ENCODE data around the gene RANBP3. TPM values are rescaled to one million over a fixed set of nuclear protein-coding genes. Genes with fewer than 3 reads are reported as not detected.

Gene RANBP3
- polyA plus RNA-seq, 1 donor: 45.6 TPM

GRCh38 chr19:5952193-5953029 is 25.5 kb downstream of the RANBP3 start:
- DNase-seq (ENCODE audit: low read depth): no peak

GRCh38 chr19:5951338-5951861 is 26.5 kb downstream of the RANBP3 start:
- DNase-seq (ENCODE audit: low read depth): no peak

- no peak for DNase-seq (ENCODE audit: low read depth)
Measured at GRCh38 chr19:5950741-5951140, 27.2 kb downstream of the RANBP3 start.

DNA sequence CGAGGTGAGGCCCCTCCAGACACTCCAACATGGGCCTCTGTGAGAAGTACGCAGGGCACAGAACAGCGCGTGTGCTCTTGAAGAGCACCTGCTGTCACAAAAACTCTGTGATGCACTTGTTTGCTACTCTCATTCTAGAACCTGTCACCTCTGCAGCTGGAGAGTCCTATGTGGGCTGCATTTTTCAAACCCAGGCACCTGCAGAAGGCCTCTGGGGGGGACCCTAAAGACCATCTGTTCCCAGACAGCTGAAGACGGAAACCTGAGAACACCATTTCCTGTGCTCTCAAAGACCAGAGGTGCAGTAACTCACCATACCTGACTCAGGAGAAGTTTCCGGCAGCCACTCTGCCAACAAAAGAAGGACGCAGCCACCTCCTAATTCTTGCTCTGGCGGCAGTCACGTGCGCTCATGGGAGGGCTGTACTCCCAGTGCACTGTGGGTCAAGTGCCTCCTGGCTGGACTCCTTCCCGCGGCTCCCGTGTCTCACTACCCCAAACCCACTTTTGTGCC is 28.1 kb downstream of the RANBP3 start:
- no peak for DNase-seq (ENCODE audit: low read depth)

- no peak for DNase-seq (ENCODE audit: low read depth)
Measured at GRCh38 chr19:5948752-5949564, 29.0 kb downstream of the RANBP3 start.

DNA sequence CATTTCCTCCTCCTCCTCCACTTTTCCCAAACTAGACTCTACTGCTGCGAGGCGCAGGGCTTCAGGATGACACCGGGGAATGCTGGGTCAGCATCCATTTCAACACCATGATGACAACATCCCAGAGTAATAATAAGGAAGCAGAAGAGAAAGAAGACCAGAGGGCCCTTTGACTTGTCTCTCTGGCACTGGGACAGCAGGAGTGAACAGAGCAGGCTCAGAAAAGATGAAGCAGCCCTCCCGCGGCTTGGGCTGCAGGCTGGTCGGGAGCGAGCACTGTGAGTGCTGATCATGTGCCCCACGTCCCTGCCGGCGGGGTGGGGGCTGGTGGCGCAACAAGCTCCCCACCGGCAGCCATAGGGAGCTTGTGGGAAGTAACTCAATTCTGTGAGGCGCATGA is 30.5 kb downstream of the RANBP3 start:
- DNase-seq (ENCODE audit: low read depth): no peak

- DNase-seq (ENCODE audit: low read depth): no peak
Measured at GRCh38 chr19:5943623-5944022, 34.3 kb downstream of the RANBP3 start.

DNA sequence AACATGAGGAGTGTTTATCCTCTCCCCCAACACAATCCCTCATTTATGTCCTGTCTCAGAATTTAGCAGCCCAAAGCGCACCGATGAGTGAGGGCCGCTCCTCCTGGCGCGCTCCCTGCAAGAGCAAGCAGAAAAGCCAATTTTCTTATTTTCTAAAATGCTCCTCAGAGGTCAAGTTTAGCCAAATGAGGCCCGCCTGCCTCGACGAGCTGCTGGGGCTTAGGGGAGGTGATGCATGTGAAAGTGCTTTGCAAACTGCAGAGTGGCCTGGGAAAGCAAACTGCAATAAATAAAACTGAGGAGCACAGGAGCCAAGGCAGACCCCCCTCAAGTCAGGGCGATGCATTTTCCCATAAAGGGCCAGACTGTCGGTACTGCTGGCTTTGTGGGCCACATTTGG is 34.9 kb downstream of the RANBP3 start:
- no peak for DNase-seq (ENCODE audit: low read depth)

DNA sequence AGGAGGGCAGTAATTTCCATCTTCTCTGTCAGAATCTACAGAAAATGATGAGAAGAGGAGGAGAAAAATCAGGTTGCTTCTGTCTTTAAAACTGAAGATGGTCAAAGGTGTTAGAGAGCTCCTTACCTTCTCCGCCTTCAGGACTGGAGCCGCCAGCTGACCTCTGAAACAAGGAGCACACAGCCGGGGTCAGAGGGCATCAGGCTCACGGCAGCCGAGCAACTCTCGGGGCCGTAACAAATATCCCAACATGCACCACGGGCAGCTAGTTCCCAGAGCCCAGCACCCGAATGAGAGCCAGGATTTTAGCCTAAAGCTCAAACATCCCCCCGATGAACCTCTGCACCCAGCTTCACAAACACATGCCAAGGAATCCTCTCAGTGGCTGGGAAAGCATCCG is 36.3 kb downstream of the RANBP3 start:
- DNase-seq (ENCODE audit: low read depth): no peak

GRCh38 chr19:5940260-5941208 is 37.4 kb downstream of the RANBP3 start:
- DNase-seq (ENCODE audit: low read depth): no peak

- DNase-seq (ENCODE audit: low read depth): no peak
Measured at GRCh38 chr19:5937550-5937949, 40.4 kb downstream of the RANBP3 start.

DNA sequence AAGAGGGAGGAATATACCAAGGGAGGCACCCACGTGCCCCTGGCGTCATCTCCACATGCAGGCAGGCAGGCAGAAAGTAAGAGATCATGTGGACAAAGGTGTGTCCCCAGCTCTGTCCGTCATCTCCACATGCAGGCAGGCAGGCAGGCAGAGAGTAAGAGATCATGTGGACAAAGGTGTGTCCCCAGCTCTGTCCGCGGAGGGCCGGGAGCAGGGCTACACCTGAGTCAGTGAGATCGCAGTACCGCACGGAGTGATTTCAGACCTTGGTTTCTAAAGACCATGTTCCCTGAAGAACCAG is 41.7 kb downstream of the RANBP3 start:
- no peak for DNase-seq (ENCODE audit: low read depth)

DNA sequence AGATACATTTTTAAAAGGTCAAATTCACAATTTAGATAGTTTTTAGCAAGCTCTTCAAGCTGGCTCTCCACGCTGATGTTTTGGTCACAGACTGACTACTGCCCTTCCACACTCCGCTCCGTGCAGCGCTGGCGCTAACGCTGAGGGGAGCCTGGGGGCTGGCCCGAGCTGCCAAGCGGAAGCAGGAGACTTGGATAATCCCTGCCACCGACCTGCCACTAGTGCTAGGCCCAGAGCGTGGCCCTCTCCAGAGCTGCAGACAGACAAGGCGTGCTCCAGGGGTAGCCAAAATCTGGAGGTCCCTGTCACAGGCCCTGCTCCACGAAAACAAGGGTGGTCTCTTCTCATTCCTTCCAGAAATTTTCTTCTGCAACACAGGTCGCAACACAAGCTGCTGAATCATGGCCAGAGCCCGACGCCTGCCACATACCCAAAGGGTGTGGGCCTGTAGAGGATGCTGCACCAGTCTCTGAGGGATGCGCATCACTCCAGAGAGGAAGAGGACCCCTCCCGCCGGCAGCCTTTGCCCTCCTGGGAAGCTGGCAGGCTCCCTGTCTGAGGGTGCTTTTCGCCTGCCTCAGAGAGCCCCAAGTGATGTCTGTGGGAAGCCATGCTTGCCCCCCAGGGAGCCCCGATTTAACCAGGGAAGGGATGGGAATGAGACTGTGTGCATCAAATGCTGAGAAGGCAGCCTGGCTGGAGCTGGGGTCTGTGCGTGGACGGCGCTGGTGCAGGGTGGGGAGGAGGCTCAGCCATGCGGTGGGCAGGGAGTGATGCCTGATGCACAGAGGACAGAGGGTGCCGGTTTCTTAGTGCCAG is 42.3 kb downstream of the RANBP3 start:
- DNase-seq (ENCODE audit: low read depth): no peak

DNA sequence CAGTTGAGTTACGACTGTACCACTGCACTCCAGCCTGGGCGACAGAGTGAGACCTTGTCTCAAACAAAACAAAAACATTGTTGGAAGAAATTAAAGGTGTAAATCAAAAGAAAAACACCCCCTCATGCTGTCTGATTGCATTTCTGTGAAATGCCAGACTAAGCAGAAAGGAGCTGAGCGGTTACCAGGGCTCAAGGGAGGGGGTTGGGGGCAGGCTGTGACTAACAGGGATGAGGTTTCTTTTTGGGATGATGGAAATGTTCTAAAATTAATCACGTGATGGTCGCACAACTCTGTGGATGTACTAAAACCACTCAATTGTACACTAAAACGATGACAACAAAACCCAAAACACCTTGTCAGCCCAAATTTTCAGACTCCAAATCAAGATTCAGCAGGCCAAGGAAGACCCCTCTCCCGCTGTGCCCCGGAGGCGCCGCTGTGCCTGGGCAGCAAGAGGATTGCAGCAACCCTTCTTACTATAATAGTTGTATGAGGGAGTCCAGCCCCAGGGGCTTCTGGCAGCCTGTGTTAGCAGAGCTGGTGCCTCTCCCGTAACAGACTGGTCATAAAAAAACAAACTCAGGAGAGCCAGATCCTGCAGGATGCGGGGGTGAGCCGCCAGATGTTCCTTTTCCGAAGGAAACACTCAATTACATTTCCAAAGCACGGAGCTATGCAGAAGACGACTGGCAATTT is 43.0 kb downstream of the RANBP3 start:
- no peak for DNase-seq (ENCODE audit: low read depth)

GRCh38 chr19:5934069-5934401 is 43.9 kb downstream of the RANBP3 start:
- no peak for DNase-seq (ENCODE audit: low read depth)

DNA sequence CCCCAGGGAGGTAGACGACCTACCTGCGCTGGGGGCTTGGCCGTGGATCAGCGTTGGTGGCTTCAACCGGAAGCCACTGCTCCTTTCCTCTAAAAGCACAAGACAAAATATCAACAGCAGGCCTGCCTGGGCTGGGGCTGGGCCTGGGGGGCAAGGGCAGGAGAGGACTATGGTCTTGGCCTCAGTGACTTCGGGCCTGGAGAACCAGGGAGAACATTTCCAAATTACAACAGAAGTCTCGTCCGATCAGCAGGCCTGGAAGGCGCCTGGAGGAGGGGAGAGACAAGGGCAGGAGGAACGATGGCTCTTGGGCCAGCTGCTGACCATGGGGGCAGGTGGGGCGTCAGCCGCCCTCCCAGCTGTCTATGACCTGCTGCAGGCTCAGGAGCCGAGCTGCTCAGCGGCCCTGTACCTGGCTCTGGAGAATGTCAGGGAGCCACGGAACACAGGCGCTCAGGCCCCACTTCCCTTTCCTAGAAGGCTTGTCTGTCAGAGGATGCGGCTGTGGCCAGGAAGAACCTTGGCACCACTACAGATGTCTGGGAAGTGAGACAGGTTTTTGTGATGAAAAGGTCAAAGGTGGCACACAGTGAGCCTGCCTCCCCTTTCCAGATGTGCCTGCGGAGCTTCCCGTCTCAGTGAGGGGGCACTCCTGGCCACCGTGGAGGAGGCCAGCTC is 44.4 kb downstream of the RANBP3 start:
- DNase-seq (ENCODE audit: low read depth): no peak

DNA sequence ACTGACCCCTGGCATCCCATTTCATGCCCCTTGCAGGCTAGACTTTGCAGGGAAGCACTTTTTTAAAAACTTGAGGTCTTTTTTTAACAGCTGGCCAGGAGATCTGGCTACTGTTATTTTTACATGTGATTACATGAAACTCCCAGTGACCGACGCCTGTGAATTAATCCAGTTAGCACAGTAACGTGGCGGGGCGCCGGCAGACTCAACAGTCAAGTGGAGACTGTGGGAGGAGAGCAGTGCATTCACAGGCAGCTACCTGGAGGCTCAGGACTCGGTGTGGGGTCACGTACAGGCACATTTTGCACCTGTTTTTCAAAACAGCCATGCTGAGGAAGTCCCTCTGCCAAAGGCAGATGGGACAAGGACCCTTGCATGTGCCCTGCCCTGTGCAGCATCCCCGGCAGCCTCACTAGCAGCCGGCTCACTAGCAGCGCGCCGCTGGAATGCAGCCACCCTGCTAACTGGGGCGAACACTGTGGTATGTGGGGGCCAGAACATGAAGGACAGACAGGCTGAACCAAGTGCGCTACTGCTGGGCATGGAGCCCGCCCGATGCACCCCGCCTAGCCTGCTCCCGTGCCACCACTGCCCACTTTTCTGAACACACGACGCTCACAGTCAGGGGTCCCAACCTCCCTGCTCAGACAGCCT is 45.2 kb downstream of the RANBP3 start:
- no peak for DNase-seq (ENCODE audit: low read depth)

GRCh38 chr19:5932146-5932545 is 45.8 kb downstream of the RANBP3 start:
- DNase-seq (ENCODE audit: low read depth): no peak

DNA sequence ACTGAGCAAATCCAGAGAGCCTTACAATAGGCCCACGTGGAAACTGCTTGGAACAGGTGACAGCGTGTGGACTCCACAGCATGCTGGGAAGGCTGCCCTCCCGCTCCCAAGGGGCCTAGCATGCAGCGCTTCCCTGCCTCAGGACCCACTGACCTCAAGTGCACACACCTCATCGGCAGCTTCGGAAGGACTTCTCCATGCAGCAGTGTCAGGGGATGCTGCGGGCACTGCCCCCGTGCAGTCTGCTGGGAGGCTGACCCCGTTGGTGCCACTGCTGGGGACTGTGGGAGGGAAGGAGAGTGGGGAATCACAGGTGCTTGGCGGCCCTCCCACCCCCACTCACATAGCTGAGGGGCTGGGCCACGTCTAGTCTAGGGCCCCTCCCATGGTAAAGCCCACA is 46.7 kb downstream of the RANBP3 start:
- DNase-seq (ENCODE audit: low read depth): no peak
